Activated naive CD4-positive, alpha-beta T cell treated with anti-CD3 and anti-CD28 coated beads, Interleukin-2, amount 50 U/mL, for 72 hours (primary cell): Measurements from ENCODE around the gene PMEPA1. TPM values are rescaled to one million over a fixed set of nuclear protein-coding genes. Genes with fewer than 3 reads are reported as not detected.

ENCODE experiments used
- ATAC-seq, 2 donors: fragments of 150-1000 bp; cut with Tn5 transposase; 2 replicates each; pipeline ENCODE4 v1.10.0; 2021; ENCODE audit warnings: mild to moderate bottlenecking in 2 of 2, moderate library complexity in 2 of 2
- DNase-seq, 2 donors: peaks; one replicate each; pipeline ENCODE4 v3.0.0; 2021 to 2022; ENCODE audit warnings: low spot score in 2 of 2
- H3K27ac Mint-ChIP-seq, 2 donors: one replicate each; pipeline ENCODE4 v1.8.0; 2022; ENCODE audit warnings: mild to moderate bottlenecking in 2 of 2, mixed read lengths in 2 of 2
- H3K36me3 Mint-ChIP-seq, 2 donors: one replicate each; pipeline ENCODE4 v1.8.0; 2022; ENCODE audit warnings: mixed read lengths in 2 of 2
- H3K9me3 Mint-ChIP-seq, 2 donors: one replicate each; pipeline ENCODE4 v1.8.0; 2022; ENCODE audit warnings: mixed read lengths in 2 of 2
- total RNA-seq, 2 donors: library from RNA; stranded (reverse); gene quantifications; one replicate each; pipeline ENCODE4 v1.2.3, GENCODE V29; 2022

PMEPA1 gene
- total RNA-seq, 2 donors from 2014 or later = 2.2 to 3.9 TPM

DNA sequence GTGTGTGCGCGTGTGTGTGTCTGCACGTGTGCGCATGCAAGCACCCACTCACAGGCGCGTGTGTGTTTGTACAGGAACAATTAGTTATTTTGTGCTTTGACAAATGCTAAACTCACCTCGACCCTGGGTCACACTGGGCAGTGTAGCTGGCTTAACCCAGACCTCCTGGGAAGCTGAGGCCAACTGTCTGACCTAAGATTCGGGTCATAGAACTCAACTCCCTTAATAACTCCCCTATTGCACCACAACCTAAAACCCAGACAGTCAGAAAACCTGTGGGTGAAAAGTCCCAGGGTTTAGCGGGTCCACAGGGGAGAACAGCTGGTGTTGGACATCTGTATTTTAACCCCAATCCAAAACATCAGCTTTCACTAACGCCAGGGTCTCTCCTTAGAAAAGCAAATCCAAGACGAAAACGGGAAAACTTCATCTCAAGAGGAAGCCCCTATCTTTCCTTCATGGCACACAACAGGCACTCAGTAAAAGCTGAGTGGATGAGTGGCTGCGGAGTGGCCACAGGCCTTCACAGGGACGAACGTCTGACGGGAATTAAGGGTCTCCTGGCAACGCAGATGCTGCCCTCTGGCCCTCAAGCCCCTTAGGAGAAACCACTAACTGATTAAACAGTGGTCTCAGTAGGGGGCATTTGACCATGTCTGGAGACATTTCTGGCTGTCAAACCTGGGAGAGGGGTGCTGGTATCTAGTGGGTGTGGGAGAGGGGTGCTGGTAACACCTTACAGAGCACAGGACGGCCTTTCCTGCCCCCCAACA, 4.5 kb downstream of the PMEPA1 start:
- no peak for DNase-seq
- Mint-ChIP-seq H3K36me3 (peaks cover 5% of the 10 kb centered on the region in 2 donors), H3K27ac (no peak overlapping the region), H3K9me3 (no peaks in the 10 kb centered on the region)
- ATAC-seq = no peak

DNA sequence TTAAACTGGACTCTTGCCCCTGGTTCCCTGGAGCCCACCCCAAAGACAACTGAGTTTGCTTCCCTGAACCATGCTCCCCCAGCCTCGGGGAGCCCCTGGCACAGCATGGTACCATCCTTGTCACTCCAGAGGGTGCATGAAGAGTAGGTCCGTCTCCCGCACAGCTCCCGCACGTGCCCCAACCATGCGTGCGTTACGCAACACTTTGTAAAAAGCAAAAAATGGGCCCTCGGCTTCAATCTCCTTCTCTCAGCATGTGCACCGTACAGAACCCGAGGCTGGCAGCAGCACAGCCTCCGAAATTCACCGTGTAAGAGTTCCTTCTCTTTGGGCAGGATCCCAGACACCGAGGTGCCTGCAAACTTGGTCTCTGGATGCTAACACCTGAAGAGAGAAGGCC, 5.6 kb downstream of the PMEPA1 start:
- peaks cover 5% of the 10 kb centered on the region in 2 donors for H3K36me3 Mint-ChIP-seq
- no peak for DNase-seq
- no peak for ATAC-seq
- H3K9me3 Mint-ChIP-seq = no peaks in the 10 kb centered on the region
- H3K27ac Mint-ChIP-seq = peak overlapping the region in 1 of 2 donors; percentile 4

GRCh38 chr20:57703013-57703412, 6.8 kb downstream of the PMEPA1 start:
- Mint-ChIP-seq H3K36me3 (no peaks in the 10 kb centered on the region), H3K9me3 (no peaks in the 10 kb centered on the region), H3K27ac (no peak overlapping the region)
- ATAC-seq (no peak), DNase-seq (no peak)

- no peaks in the 10 kb centered on the region for H3K36me3 Mint-ChIP-seq
- no peak for ATAC-seq
- H3K9me3 Mint-ChIP-seq = no peaks in the 10 kb centered on the region
- no peak for DNase-seq
- no peak overlapping the region for H3K27ac Mint-ChIP-seq
Observed at GRCh38 chr20:57702521-57702920, 7.3 kb downstream of the PMEPA1 start.

- Mint-ChIP-seq H3K36me3 (no peaks in the 10 kb centered on the region), H3K9me3 (no peaks in the 10 kb centered on the region)
- no peak for ATAC-seq
Observed at GRCh38 chr20:57702091-57702490, 7.7 kb downstream of the PMEPA1 start.

DNA sequence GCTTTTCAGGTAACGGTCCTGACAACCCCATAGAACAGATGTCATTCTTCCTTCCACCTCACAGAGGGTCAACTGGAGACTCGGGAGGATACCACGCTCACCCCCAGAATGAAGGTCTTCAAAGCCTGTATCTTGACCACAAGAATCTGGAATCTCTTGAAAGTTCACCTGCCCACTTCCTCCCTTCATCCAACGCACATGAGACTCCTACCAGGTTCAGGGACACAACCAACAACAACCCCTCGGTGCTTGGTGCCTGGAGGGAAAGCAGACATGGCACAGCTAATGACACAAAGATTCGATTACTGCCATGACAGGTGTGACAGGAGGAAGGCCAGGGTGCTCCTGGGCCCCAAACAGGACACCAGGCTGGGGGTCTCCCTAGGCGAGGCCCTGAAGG, 8.2 kb downstream of the PMEPA1 start:
- H3K36me3 Mint-ChIP-seq = no peaks in the 10 kb centered on the region
- H3K27ac Mint-ChIP-seq = no peak overlapping the region
- DNase-seq (no peak), ATAC-seq (no peak)
- no peaks in the 10 kb centered on the region for H3K9me3 Mint-ChIP-seq

More at GRCh38 chr20:57702091-57702490, 7.7 kb downstream of the PMEPA1 start:
- H3K27ac Mint-ChIP-seq = no peak overlapping the region
- DNase-seq = no peak

- DNase-seq = no peak
- H3K27ac Mint-ChIP-seq = no peak overlapping the region
- no peaks in the 10 kb centered on the region for H3K9me3 Mint-ChIP-seq
- no peak for ATAC-seq
- no peaks in the 10 kb centered on the region for H3K36me3 Mint-ChIP-seq
Observed at GRCh38 chr20:57701090-57701489, 8.7 kb downstream of the PMEPA1 start.

GRCh38 chr20:57699395-57699794, 10.4 kb downstream of the PMEPA1 start:
- Mint-ChIP-seq H3K27ac (peak overlapping the region in 1 of 2 donors; percentile 91), H3K36me3 (no peaks in the 10 kb centered on the region), H3K9me3 (no peaks in the 10 kb centered on the region)
- DNase-seq (no peak), ATAC-seq (no peak)

DNA sequence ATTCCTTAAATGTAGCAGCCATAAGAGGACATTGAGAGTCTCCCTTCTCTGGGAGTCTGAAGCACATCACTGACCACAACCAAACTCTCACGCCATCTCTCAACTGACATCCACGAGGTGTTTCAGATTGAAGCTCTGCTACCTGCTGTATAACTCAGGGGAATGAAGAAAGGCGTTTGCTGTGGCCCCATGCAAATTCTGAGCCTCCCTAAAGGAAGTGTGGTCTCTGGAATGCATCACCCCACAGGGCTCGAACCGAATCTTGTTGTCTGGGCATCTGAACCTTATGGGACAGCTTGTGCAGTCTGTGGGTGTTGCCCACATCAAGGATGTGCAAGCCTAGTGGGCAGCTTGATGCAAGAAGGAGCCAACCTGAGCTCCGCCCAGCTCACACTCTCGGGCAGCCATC, 10.9 kb downstream of the PMEPA1 start:
- Mint-ChIP-seq H3K36me3 (no peaks in the 10 kb centered on the region), H3K9me3 (no peaks in the 10 kb centered on the region), H3K27ac (peak overlapping the region in 1 of 2 donors; percentile 91)
- peak in 1 of 2 donors; percentile 62 for DNase-seq
- ATAC-seq = peak; percentile 25 to 70

- ATAC-seq (peak; percentile 96 to 99), DNase-seq (peak; percentile 72 to 77)
- Mint-ChIP-seq H3K9me3 (no peaks in the 10 kb centered on the region), H3K27ac (peak overlapping the region; percentile 63 to 91), H3K36me3 (no peaks in the 10 kb centered on the region)
Observed at GRCh38 chr20:57698116-57698866, 11.5 kb downstream of the PMEPA1 start.

- Mint-ChIP-seq H3K36me3 (no peaks in the 10 kb centered on the region), H3K9me3 (no peaks in the 10 kb centered on the region), H3K27ac (peak overlapping the region in 1 of 2 donors; percentile 91)
- no peak for DNase-seq
- ATAC-seq = no peak
Observed at GRCh38 chr20:57697543-57697942, 12.3 kb downstream of the PMEPA1 start.

GRCh38 chr20:57696401-57696961, 13.3 kb downstream of the PMEPA1 start:
- DNase-seq (no peak), ATAC-seq (no peak)
- Mint-ChIP-seq H3K9me3 (no peaks in the 10 kb centered on the region), H3K27ac (peak overlapping the region in 1 of 2 donors; percentile 31), H3K36me3 (no peaks in the 10 kb centered on the region)

- ATAC-seq (no peak), DNase-seq (no peak)
- Mint-ChIP-seq H3K36me3 (no peaks in the 10 kb centered on the region), H3K27ac (no peak overlapping the region), H3K9me3 (no peaks in the 10 kb centered on the region)
Observed at GRCh38 chr20:57695940-57696339, 13.9 kb downstream of the PMEPA1 start.

DNA sequence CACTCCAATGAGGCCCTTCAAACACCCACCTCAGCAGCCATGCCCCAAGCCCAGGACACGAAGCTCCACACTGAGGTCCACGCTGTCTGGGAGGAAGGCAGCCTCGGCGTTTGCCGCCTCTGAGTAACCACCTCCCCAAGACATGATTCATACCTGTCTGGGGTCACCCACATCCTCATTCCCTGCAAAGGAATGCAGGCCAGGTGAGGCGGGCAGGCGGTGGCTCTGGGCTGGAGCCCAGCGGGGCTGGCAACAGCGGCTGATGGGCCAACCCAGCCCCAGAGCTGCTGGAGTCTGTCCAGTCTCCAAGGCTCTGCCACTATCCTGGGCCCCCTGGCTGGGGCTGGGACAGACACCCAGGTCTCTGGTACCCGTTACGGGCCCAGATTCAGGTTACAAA, 14.8 kb downstream of the PMEPA1 start:
- ATAC-seq (no peak), DNase-seq (no peak)
- no peaks in the 10 kb centered on the region for H3K9me3 Mint-ChIP-seq
- H3K36me3 Mint-ChIP-seq = no peaks in the 10 kb centered on the region
- no peak overlapping the region for H3K27ac Mint-ChIP-seq

DNA sequence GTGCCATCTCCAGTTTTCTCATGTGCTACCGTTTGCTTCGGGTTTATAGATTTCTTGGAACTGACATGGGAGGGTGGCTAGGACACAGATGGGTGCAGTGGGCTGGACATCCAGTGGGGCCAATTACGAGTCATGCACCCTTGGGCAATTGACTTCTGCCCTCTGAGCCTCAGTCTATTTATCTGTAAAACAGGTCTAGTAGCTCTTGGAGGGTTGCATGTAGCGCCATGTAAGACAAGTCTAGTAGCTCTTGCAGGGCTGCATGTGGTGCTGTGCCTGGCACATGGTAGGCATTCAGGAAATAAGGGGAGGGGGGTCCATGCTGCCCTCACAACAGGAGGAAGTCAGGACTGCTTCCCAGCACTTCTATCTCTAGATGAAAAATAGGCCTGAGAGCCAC, 15.3 kb downstream of the PMEPA1 start:
- Mint-ChIP-seq H3K9me3 (no peaks in the 10 kb centered on the region), H3K27ac (no peak overlapping the region), H3K36me3 (no peaks in the 10 kb centered on the region)
- DNase-seq (no peak), ATAC-seq (no peak)

GRCh38 chr20:57693670-57694329, 16.0 kb downstream of the PMEPA1 start:
- Mint-ChIP-seq H3K27ac (no peak overlapping the region), H3K36me3 (no peaks in the 10 kb centered on the region), H3K9me3 (no peaks in the 10 kb centered on the region)
- DNase-seq (no peak), ATAC-seq (no peak)

- no peak overlapping the region for H3K27ac Mint-ChIP-seq
- no peaks in the 10 kb centered on the region for H3K36me3 Mint-ChIP-seq
- no peaks in the 10 kb centered on the region for H3K9me3 Mint-ChIP-seq
- ATAC-seq = no peak
- DNase-seq = no peak
Observed at GRCh38 chr20:57693002-57693582, 16.7 kb downstream of the PMEPA1 start.
